Liver (tissue), 3 donors: Measurements from ENCODE around the gene SMPDL3B.

ENCODE experiments used
- ATF3 ChIP-seq: IDR thresholded peaks from 2 replicates; pipeline ENCODE4 v1.6.1; 2016; ENCODE audit warnings: antibody characterized with exemption
- CTCF ChIP-seq: fragments of 150-350 bp; IDR thresholded peaks from 2 replicates; pipeline ENCODE4 v1.5.1; 2017; ENCODE audit warnings: improper control_type of control experiment, low read depth, low read length; ENCODE audit not compliant: missing input control
- SP1 ChIP-seq: IDR thresholded peaks from 2 replicates; pipeline ENCODE4 v1.6.1; 2018; ENCODE audit warnings: antibody characterized with exemption, mild to moderate bottlenecking
- TAF1 ChIP-seq: conservative IDR thresholded peaks from 2 replicates; pipeline ENCODE4 v1.6.1; 2016; ENCODE audit warnings: antibody characterized with exemption, mild to moderate bottlenecking
- donor health status: healthy.
- donor health status: healthy.

GRCh38 chr1:27963393-27963792 is 28.6 kb downstream of the SMPDL3B start:
- TF ChIP-seq CTCF (no peak), ATF3 (no peak), TAF1 (no peak), SP1 (no peak)
